ENCODE measurements around the gene ITPK1. TPM values are rescaled to one million over a fixed set of nuclear protein-coding genes. Genes with fewer than 3 reads are reported as not detected.

ITPK1 gene
- total and polyA plus RNA-seq, 10 of the 15 experiments (the other 5 are each of a cell fraction or from before 2014, with no cell fraction given): 1.3 to 73.2 (median 27.0) TPM

DNA sequence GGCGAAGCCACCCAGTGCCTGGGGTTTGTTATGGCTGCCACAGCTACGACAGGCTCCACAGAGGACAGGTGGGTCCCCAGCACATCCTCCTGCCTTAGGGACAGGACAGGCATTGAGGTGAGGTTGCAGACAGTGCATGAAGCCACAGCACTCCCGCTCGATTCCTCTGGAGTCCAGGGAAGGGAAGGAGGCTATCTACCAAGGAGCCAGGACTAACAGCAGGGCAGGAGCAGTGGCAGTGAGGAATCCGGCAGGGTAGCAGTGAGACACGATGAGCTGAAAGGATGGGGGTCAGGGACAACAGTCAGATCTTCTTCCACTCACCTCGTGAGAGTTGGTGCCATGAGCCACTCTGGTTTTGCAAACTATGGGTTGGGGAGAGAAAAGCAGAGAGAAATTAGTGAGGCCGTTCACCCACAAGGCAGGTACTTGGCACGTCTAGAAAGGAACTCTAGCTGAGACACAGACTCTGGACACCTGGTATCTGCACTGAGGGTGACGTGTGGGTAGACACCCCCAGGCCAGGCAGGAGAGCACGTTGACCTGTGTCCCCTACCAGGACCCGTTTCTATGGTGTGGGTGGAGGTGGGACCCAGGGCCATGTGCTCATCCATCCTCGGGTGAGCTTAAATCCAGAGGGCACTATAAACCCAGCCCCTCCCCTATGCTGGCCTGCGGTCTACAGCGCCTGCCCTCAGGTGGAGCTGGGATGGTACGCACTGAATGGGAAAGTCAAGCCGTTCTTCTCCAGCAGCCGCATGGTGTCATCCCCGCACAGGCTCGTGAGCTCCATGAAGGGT is 153.5 kb downstream of the ITPK1 start:
- RAD21 ChIA-PET (ENCODE audit: unreplicated experiment): no interaction called here
- no peak overlapping the region for H3K4me2 ChIP-seq (ENCODE audit: control insufficient read depth, insufficient read depth)
- no TSS peak for BruUV-seq (replicated peaks)
- no peaks in the 10 kb centered on the region; the same call in 1 of the 2 replicates for H3K79me2 ChIP-seq (ENCODE audit: control insufficient read depth, insufficient read depth, low read length)
- H2AFZ ChIP-seq (ENCODE audit: control insufficient read depth, low read depth, low read length): no peak overlapping the region
- CTCF ChIA-PET: interaction anchor here (1.6 kb wide), 1 partner anchor 151 kb away, joined by 7 read pairs; no protein-coding TSS in a partner anchor
- no peaks in the 10 kb centered on the region; the same call in 1 of the 2 replicates for H4K20me1 ChIP-seq (ENCODE audit: control insufficient read depth, insufficient read depth)
- FAIRE-seq: no peak
- SMC1A ChIA-PET (ENCODE audit: uncharacterized antibody, unreplicated experiment): interaction anchor here (1.3 kb wide), 1 partner anchor 178 kb away, joined by 3 read pairs; no protein-coding TSS in a partner anchor
- no peak overlapping the region for H3K9ac ChIP-seq (ENCODE audit: control insufficient read depth, insufficient read depth, low read length)
- POLR2A ChIA-PET: no interaction called here
- H3K27me3 ChIP-seq (replicated peaks in 1 of 2; ENCODE audit: control insufficient read depth in 2 of 2, insufficient read depth in 2 of 2, low read length in 1 of 2): no peaks in the 10 kb centered on the region
- H3K4me1 ChIP-seq (ENCODE audit: control insufficient read depth, insufficient read depth, low read length): no peaks in the 10 kb centered on the region
- TF ChIP-seq PML (IDR thresholded peaks at IDR 0.05; ENCODE audit: low read length): no peak
- TF ChIP-seq JUND (IDR thresholded peaks at IDR 0.05; ENCODE audit: low read depth, low read length): no peak
- no peak for TF ChIP-seq CHD4 (IDR thresholded peaks at IDR 0.05)
- no peak for TF ChIP-seq MYB (IDR thresholded peaks at IDR 0.05; ENCODE audit: borderline replicate concordance, low read depth, low read length)
- TF ChIP-seq GABPA (IDR thresholded peaks at IDR 0.05; ENCODE audit: low read depth): no peak
- no peak for TF ChIP-seq BMI1 (IDR thresholded peaks at IDR 0.05; ENCODE audit: borderline replicate concordance)
- TF ChIP-seq STAT1 (conservative IDR thresholded peaks at IDR 0.05): no peak
- TF ChIP-seq DPF2 (IDR thresholded peaks at IDR 0.05): no peak
- TF ChIP-seq, protein P1, sequence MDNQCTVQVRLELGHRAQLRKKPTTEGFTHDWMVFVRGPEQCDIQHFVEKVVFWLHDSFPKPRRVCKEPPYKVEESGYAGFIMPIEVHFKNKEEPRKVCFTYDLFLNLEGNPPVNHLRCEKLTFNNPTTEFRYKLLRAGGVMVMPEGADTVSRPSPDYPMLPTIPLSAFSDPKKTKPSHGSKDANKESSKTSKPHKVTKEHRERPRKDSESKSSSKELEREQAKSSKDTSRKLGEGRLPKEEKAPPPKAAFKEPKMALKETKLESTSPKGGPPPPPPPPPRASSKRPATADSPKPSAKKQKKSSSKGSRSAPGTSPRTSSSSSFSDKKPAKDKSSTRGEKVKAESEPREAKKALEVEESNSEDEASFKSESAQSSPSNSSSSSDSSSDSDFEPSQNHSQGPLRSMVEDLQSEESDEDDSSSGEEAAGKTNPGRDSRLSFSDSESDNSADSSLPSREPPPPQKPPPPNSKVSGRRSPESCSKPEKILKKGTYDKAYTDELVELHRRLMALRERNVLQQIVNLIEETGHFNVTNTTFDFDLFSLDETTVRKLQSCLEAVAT (IDR thresholded peaks at IDR 0.05): no peak
- TF ChIP-seq, protein P2, sequence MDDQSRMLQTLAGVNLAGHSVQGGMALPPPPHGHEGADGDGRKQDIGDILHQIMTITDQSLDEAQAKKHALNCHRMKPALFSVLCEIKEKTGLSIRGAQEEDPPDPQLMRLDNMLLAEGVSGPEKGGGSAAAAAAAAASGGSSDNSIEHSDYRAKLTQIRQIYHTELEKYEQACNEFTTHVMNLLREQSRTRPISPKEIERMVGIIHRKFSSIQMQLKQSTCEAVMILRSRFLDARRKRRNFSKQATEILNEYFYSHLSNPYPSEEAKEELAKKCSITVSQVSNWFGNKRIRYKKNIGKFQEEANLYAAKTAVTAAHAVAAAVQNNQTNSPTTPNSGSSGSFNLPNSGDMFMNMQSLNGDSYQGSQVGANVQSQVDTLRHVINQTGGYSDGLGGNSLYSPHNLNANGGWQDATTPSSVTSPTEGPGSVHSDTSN (IDR thresholded peaks at IDR 0.05; ENCODE audit: insufficient replicate concordance, low read depth, low read length): no peak
- no peak for TF ChIP-seq MTA3 (IDR thresholded peaks at IDR 0.05; ENCODE audit: borderline replicate concordance, low read length)
- TF ChIP-seq, protein P3, sequence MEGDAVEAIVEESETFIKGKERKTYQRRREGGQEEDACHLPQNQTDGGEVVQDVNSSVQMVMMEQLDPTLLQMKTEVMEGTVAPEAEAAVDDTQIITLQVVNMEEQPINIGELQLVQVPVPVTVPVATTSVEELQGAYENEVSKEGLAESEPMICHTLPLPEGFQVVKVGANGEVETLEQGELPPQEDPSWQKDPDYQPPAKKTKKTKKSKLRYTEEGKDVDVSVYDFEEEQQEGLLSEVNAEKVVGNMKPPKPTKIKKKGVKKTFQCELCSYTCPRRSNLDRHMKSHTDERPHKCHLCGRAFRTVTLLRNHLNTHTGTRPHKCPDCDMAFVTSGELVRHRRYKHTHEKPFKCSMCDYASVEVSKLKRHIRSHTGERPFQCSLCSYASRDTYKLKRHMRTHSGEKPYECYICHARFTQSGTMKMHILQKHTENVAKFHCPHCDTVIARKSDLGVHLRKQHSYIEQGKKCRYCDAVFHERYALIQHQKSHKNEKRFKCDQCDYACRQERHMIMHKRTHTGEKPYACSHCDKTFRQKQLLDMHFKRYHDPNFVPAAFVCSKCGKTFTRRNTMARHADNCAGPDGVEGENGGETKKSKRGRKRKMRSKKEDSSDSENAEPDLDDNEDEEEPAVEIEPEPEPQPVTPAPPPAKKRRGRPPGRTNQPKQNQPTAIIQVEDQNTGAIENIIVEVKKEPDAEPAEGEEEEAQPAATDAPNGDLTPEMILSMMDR (IDR thresholded peaks at IDR 0.05 in 2 of 3, conservative IDR thresholded peaks at IDR 0.05 in 1 of 3; ENCODE audit: control insufficient read depth in 2 of 3, extremely low read depth in 1 of 3, insufficient read depth in 1 of 3, low read depth in 3 of 3, low read length in 3 of 3): no peak
- no peak for TF ChIP-seq HDGF (IDR thresholded peaks at IDR 0.05)
- no peak for TF ChIP-seq CBFB (IDR thresholded peaks at IDR 0.05; ENCODE audit: low read depth)
- no peak for TF ChIP-seq CREM (IDR thresholded peaks at IDR 0.05; ENCODE audit: low read depth)
- TF ChIP-seq RBBP5 (conservative IDR thresholded peaks at IDR 0.05): no peak
- TF ChIP-seq JUNB (IDR thresholded peaks at IDR 0.05): no peak
- TF ChIP-seq, protein P4, sequence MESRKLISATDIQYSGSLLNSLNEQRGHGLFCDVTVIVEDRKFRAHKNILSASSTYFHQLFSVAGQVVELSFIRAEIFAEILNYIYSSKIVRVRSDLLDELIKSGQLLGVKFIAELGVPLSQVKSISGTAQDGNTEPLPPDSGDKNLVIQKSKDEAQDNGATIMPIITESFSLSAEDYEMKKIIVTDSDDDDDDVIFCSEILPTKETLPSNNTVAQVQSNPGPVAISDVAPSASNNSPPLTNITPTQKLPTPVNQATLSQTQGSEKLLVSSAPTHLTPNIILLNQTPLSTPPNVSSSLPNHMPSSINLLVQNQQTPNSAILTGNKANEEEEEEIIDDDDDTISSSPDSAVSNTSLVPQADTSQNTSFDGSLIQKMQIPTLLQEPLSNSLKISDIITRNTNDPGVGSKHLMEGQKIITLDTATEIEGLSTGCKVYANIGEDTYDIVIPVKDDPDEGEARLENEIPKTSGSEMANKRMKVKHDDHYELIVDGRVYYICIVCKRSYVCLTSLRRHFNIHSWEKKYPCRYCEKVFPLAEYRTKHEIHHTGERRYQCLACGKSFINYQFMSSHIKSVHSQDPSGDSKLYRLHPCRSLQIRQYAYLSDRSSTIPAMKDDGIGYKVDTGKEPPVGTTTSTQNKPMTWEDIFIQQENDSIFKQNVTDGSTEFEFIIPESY (IDR thresholded peaks at IDR 0.05): no peak
- TF ChIP-seq MTA2 (IDR thresholded peaks at IDR 0.05; ENCODE audit: low read depth): no peak
- intact Hi-C loops (cut with micrococcal nuclease; ENCODE audit: unreplicated experiment): no loop called here
- H3K4me3 ChIP-seq: no peak overlapping the region
- no peaks in the 10 kb centered on the region for H3K9me3 ChIP-seq (replicated peaks; ENCODE audit: control insufficient read depth, insufficient read depth, low read length)
- DNase-seq (ENCODE audit: low read depth, low spot score): no peak
- no peak overlapping the region for H3K27ac ChIP-seq (ENCODE audit: control insufficient read depth, insufficient read depth)
- no peak for ATAC-seq
- H3K36me3 ChIP-seq (ENCODE audit: control insufficient read depth in 2 of 2, insufficient read depth in 2 of 2, low read length in 1 of 2): peaks cover 0 to 35% of the 10 kb centered on the region in 2 experiments; a peak in 3 of 4 replicates
- in situ Hi-C loops (cut with MboI): no loop called here
- 84% methylated on average over 20 of the region's 20 CpGs for WGBS (ENCODE audit: insufficient coverage, insufficient replicate concordance, low lambda C conversion rate, missing lambda C conversion rate)

Data from GM12878 (cell line).